Thyroid gland (tissue), 4 donors: ENCODE results near the gene GALNT2. TPM values are rescaled to one million over a fixed set of nuclear protein-coding genes. Genes with fewer than 3 reads are reported as not detected.

Source experiments
- DNase-seq, 2 donors: peaks; one replicate each; pipeline ENCODE4 v3.0.0-alpha.2; 2019
- H3K27ac ChIP-seq, 3 donors: fragments of 200-600 bp; sonication (generic); 1 replicate in 2 of 3; 2 replicates in 1 of 3; pipeline ENCODE4 v1.5.1; 2016 to 2019; ENCODE audit warnings: mild to moderate bottlenecking in 1 of 3, moderate library complexity in 1 of 3
- H3K27me3 ChIP-seq: fragments of 200-600 bp; sonication (generic); one replicate; pipeline ENCODE4 v1.5.1; 2019
- H3K36me3 ChIP-seq, 2 donors: fragments of 200-600 bp; sonication (generic); one replicate each; pipeline ENCODE4 v1.5.1; 2016 to 2019
- H3K4me1 ChIP-seq, 2 donors: fragments of 200-600 bp; sonication (generic); one replicate each; pipeline ENCODE4 v1.5.1; 2017 to 2019
- H3K4me3 ChIP-seq, 3 donors: fragments of 200-600 bp; sonication (generic); replicated peaks in 1 of 3; 1 replicate in 2 of 3; 2 replicates in 1 of 3; pipeline ENCODE4 v1.5.1; 2016; ENCODE audit warnings: mild to moderate bottlenecking in 1 of 3
- H3K9me3 ChIP-seq: fragments of 200-600 bp; sonication (generic); one replicate; pipeline ENCODE4 v1.5.1; 2017
- POLR2A ChIP-seq, 2 donors: fragments of 450-650 bp; IDR thresholded peaks; one replicate each; pipeline ENCODE4 v1.6.1; 2017; ENCODE audit warnings: antibody characterized with exemption in 2 of 2, mild to moderate bottlenecking in 2 of 2, moderate library complexity in 1 of 2
- WGBS, 2 donors: methylation state at CpG; one replicate each; pipeline ENCODE4 v1.1.5; 2017; 5-methylcytosine and 5-hydroxymethylcytosine counted together
- intact Hi-C: fragments of 100-400 bp; cut with DNase I; formaldehyde crosslinking; loops from one replicate; pipeline ENCODE4 v1.15.1; 2023
- total RNA-seq, 4 donors: library from RNA; depleted of rRNA; stranded (reverse); fragments of >200 nt; gene quantifications; one replicate each; pipeline ENCODE4 v1.2.3, GENCODE V29; 2016
- TF ChIP-seq, protein P1 (sequence below), 6 experiments: fragments of 200-600 bp in 3 of 6; fragments of 450-650 bp in 3 of 6; sonication (generic) in 3 of 6; IDR thresholded peaks; one replicate each; pipeline ENCODE4 v1.5.1; 2016 to 2019; ENCODE audit warnings: antibody characterized with exemption in 6 of 6, mild to moderate bottlenecking in 2 of 6, inconsistent platforms in 1 of 6, moderate library complexity in 1 of 6

GALNT2 gene
- total RNA-seq, 4 donors from 2014 or later = 26.2 to 48.9 (median 42.3) TPM

DNA sequence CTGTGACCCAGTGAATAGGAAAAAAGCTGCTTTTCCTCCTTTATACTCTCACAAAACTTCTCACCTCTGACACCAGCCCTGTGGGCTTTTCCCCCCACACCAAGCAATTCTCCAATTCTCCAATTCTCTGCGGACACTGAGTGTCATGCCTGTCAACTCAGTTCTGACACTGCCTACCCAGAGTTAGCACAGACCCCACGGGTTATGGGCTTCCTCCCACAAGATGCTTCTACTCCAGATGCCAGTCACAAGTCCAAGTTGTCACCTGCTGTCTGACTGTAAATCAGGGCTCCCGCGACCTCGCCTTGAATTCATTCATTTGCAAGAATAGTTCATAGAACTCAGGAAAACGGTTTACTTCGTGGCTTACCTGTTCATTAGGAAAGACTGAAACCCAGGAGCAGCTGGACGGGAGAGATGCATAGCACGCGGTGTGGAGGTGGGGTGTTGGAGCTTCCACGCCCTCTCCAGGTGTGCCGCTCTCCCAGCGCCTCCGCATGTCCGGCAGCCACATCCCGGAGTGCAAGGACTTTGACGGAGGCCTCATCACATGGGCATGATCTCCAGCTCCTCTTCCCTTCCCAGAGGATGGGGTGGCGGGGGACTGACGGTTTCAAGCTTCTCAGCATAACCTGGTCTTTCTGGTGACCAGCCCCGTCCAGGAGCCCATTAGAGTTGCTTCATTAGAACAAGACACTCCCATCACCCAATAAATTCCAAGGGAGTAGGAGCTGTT is 204.4 kb downstream of the GALNT2 start:
- intact Hi-C loops = no loop called here
- H3K27ac ChIP-seq = peak overlapping the region in 2 of 3 donors; percentile 10 to 41
- H3K4me1 ChIP-seq = peaks cover 0 to 14% of the 10 kb centered on the region in 2 donors
- DNase-seq = no peak
- H3K36me3 ChIP-seq = peaks cover 3 to 9% of the 10 kb centered on the region in 2 donors
- no peaks in the 10 kb centered on the region for H3K9me3 ChIP-seq
- 91 to 94% methylated on average over 20 of the region's 20 CpGs for WGBS, 2 donors
- TF ChIP-seq, protein P1, sequence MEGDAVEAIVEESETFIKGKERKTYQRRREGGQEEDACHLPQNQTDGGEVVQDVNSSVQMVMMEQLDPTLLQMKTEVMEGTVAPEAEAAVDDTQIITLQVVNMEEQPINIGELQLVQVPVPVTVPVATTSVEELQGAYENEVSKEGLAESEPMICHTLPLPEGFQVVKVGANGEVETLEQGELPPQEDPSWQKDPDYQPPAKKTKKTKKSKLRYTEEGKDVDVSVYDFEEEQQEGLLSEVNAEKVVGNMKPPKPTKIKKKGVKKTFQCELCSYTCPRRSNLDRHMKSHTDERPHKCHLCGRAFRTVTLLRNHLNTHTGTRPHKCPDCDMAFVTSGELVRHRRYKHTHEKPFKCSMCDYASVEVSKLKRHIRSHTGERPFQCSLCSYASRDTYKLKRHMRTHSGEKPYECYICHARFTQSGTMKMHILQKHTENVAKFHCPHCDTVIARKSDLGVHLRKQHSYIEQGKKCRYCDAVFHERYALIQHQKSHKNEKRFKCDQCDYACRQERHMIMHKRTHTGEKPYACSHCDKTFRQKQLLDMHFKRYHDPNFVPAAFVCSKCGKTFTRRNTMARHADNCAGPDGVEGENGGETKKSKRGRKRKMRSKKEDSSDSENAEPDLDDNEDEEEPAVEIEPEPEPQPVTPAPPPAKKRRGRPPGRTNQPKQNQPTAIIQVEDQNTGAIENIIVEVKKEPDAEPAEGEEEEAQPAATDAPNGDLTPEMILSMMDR (IDR thresholded peaks at IDR 0.05) = no peak
- TF ChIP-seq POLR2A (IDR thresholded peaks at IDR 0.05) = no peak
- no peaks in the 10 kb centered on the region for H3K27me3 ChIP-seq
- no peak overlapping the region for H3K4me3 ChIP-seq

DNA sequence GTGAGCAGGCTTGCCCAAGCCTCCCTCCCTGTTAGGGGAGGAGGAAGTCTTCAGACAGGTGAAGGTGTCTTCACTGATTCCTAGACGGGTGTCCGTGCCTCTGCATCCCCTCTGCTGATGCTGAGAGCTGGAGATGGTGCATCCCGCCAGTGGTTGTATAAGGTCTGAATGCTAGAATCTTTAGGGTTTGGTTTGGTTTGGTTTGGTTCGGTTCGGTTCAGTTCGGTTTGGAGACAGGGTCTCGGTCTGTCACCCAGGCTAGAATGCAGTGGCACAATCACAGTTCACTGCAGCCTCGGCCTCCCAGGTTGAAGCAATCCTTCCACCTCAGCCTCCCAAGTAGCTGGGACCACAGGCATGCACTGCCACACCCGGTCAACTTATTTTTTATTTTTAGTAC is 205.5 kb downstream of the GALNT2 start:
- Histone ChIP-seq H3K4me1 (peaks cover 0 to 14% of the 10 kb centered on the region in 2 donors), H3K9me3 (no peaks in the 10 kb centered on the region), H3K27ac (no peak overlapping the region), H3K36me3 (peaks cover 5 to 14% of the 10 kb centered on the region in 2 donors), H3K27me3 (no peaks in the 10 kb centered on the region), H3K4me3 (no peak overlapping the region)
- no peak for DNase-seq
- intact Hi-C loops = no loop called here
- TF ChIP-seq, protein P1 (IDR thresholded peaks at IDR 0.05) = no peak
- TF ChIP-seq POLR2A (IDR thresholded peaks at IDR 0.05) = no peak
- WGBS, 2 donors = 89 to 92% methylated on average over 9 of the region's 9 CpGs

DNA sequence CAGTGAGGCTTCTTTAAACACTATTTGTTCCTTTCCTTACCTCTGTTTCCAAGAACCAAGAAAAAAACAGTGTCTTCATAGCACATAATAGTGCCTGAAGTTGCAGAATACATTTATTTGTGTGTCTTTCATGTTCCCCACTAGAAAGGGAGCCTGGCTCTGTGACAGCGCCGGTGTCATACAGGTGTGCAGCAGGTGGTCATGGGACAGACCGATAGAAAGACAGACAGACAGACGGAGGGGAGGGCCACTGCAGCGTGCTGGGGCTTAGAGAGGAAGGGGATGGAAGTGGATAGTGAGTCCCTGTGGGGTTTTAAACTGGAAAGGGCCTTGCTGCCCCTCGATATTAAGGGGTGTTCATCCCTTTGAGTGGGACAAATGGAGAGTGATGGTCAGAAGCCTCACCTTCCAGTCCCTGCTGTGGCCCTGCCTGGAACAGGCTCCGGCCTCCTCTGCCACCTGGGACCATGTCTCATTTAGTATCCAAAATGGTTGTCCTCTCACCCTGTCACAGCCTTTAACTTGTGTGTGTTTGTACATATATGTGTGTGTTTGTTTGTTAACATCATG is 206.2 kb downstream of the GALNT2 start:
- WGBS, 2 donors = 80 to 98% methylated on average over 7 of the region's 7 CpGs
- TF ChIP-seq, protein P1 (IDR thresholded peaks at IDR 0.05) = no peak
- TF ChIP-seq POLR2A (IDR thresholded peaks at IDR 0.05) = no peak
- no peaks in the 10 kb centered on the region for H3K27me3 ChIP-seq
- DNase-seq = no peak
- intact Hi-C loops = no loop called here
- H3K4me3 ChIP-seq = no peak overlapping the region
- H3K27ac ChIP-seq = no peak overlapping the region
- no peaks in the 10 kb centered on the region for H3K9me3 ChIP-seq
- peaks cover 0 to 14% of the 10 kb centered on the region in 2 donors for H3K4me1 ChIP-seq
- peaks cover 5 to 14% of the 10 kb centered on the region in 2 donors for H3K36me3 ChIP-seq

GRCh38 chr1:230274254-230274653 is 207.2 kb downstream of the GALNT2 start:
- Histone ChIP-seq H3K27ac (no peak overlapping the region), H3K4me1 (peaks cover 0 to 7% of the 10 kb centered on the region in 2 donors), H3K4me3 (no peak overlapping the region), H3K27me3 (no peaks in the 10 kb centered on the region), H3K36me3 (peaks cover 5 to 19% of the 10 kb centered on the region in 2 donors), H3K9me3 (no peaks in the 10 kb centered on the region)
- TF ChIP-seq POLR2A (IDR thresholded peaks at IDR 0.05) = no peak
- TF ChIP-seq, protein P1 (IDR thresholded peaks at IDR 0.05) = no peak
- intact Hi-C loops = no loop called here
- no peak for DNase-seq
- 79 to 87% methylated on average over 15 of the region's 15 CpGs for WGBS, 2 donors

GRCh38 chr1:230276401-230276800 is 209.4 kb downstream of the GALNT2 start:
- Histone ChIP-seq H3K9me3 (no peaks in the 10 kb centered on the region), H3K36me3 (peaks cover 5 to 38% of the 10 kb centered on the region in 2 donors), H3K27ac (no peak overlapping the region), H3K27me3 (no peaks in the 10 kb centered on the region), H3K4me3 (no peak overlapping the region), H3K4me1 (no peaks in the 10 kb centered on the region)
- TF ChIP-seq, protein P1 (IDR thresholded peaks at IDR 0.05) = no peak
- TF ChIP-seq POLR2A (IDR thresholded peaks at IDR 0.05) = no peak
- no peak for DNase-seq
- WGBS, 2 donors = 94 to 98% methylated on average over 5 of the region's 5 CpGs
- intact Hi-C loops = no loop called here
